Vagina (tissue), 2 donors: Measurements from ENCODE around the gene CCDC167. TPM values are rescaled to one million over a fixed set of nuclear protein-coding genes. Genes with fewer than 3 reads are reported as not detected.

Experiments used
- DNase-seq, 2 donors: peaks; one replicate each; pipeline ENCODE4 v3.0.0-alpha.2; 2017; ENCODE audit errors: extremely low spot score in 2 of 2
- H3K27ac ChIP-seq: fragments of 200-600 bp; sonication (generic); one replicate; pipeline ENCODE4 v1.5.1; 2019
- H3K27me3 ChIP-seq: fragments of 200-600 bp; sonication (generic); one replicate; pipeline ENCODE4 v1.5.1; 2019
- H3K36me3 ChIP-seq, 2 donors: fragments of 200-600 bp; sonication (generic); one replicate each; pipeline ENCODE4 v1.5.1; 2017 to 2019
- H3K4me1 ChIP-seq: fragments of 200-600 bp; sonication (generic); one replicate; pipeline ENCODE4 v1.5.1; 2019
- H3K4me3 ChIP-seq, 2 donors: fragments of 200-600 bp; sonication (generic); 1 replicate in 1 of 2; 2 replicates in 1 of 2; pipeline ENCODE4 v1.5.1; 2016 to 2019
- H3K9me3 ChIP-seq: fragments of 200-600 bp; sonication (generic); one replicate; pipeline ENCODE4 v1.5.1; 2019
- POLR2A ChIP-seq, 2 donors: fragments of 450-650 bp; IDR thresholded peaks; one replicate each; pipeline ENCODE4 v1.6.1; 2017; ENCODE audit warnings: antibody characterized with exemption in 2 of 2, mild to moderate bottlenecking in 2 of 2, moderate library complexity in 2 of 2
- POLR2AphosphoS5 ChIP-seq, 2 donors: sonication (generic); formaldehyde crosslinking; IDR thresholded peaks; one replicate each; pipeline ENCODE4 v1.9.0; 2017; ENCODE audit warnings: antibody characterized with exemption in 2 of 2, mild to moderate bottlenecking in 2 of 2, low read depth in 1 of 2; ENCODE audit not compliant: insufficient read depth in 1 of 2
- intact Hi-C: fragments of 100-400 bp; cut with DNase I; formaldehyde crosslinking; loops from one replicate; pipeline ENCODE4 v1.15.1; 2023
- total RNA-seq: library from RNA; depleted of rRNA; stranded (reverse); fragments of >200 nt; gene quantifications from one replicate; pipeline ENCODE4 v1.2.3, GENCODE V29; 2016
- TF ChIP-seq, protein P1 (sequence below), 3 experiments: fragments of 450-650 bp in 2 of 3; fragments of 200-600 bp in 1 of 3; sonication (generic) in 1 of 3; IDR thresholded peaks; one replicate each; pipeline ENCODE4 v1.5.1; 2017 to 2019; ENCODE audit warnings: antibody characterized with exemption in 3 of 3, mild to moderate bottlenecking in 2 of 3, moderate library complexity in 2 of 3

CCDC167 gene
- total RNA-seq, 1 donor from 2014 or later, result 34.6 TPM

DNA sequence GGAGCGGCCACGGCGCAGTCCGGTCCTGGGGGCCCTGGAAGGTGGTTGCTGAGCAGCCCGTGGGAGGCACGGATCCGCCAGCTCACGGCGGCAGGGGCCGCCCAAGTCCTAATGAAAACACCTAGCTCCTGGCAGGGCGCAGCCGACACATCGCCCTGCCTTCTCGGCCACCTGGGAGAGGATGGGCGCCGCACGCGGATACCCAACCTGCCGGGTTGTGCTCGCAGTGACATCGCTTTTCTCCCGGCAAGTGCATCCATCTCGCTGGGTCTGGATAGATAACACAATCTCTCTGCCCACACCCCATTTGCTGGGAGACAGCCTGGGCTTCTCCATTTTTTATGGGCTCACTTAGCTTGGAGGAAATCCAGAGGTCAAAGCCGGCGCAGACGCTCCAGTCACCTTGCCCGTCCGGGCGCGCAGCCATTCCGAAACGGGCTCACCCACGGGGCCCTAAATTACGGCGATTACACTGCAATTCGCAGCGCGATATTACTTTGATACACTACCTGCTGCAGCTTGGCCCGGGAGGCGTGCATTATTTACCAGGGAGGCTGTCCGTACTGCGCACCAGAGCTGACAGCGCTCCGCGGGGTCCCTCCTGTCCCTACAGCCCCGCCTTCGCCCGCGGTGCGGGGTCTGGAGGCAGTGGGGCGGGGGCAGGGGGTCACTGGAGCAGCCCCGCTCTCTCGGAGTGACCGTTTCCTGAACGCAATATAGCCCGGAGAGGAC lies 36.2 kb upstream of the CCDC167 start:
- Histone ChIP-seq H3K4me1 (peaks cover 13% of the 10 kb centered on the region), H3K9me3 (no peaks in the 10 kb centered on the region), H3K27me3 (no peaks in the 10 kb centered on the region), H3K4me3 (peak overlapping the region; percentile 4 to 38), H3K27ac (no peak overlapping the region), H3K36me3 (no peaks in the 10 kb centered on the region)
- intact Hi-C loops, result no loop called here
- TF ChIP-seq POLR2AphosphoS5 (IDR thresholded peaks at IDR 0.05; ENCODE audit: insufficient read depth in 1 of 2, low read depth in 1 of 2), result no peak
- TF ChIP-seq POLR2A (IDR thresholded peaks at IDR 0.05), result no peak
- TF ChIP-seq, protein P1, sequence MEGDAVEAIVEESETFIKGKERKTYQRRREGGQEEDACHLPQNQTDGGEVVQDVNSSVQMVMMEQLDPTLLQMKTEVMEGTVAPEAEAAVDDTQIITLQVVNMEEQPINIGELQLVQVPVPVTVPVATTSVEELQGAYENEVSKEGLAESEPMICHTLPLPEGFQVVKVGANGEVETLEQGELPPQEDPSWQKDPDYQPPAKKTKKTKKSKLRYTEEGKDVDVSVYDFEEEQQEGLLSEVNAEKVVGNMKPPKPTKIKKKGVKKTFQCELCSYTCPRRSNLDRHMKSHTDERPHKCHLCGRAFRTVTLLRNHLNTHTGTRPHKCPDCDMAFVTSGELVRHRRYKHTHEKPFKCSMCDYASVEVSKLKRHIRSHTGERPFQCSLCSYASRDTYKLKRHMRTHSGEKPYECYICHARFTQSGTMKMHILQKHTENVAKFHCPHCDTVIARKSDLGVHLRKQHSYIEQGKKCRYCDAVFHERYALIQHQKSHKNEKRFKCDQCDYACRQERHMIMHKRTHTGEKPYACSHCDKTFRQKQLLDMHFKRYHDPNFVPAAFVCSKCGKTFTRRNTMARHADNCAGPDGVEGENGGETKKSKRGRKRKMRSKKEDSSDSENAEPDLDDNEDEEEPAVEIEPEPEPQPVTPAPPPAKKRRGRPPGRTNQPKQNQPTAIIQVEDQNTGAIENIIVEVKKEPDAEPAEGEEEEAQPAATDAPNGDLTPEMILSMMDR (IDR thresholded peaks at IDR 0.05), result no peak
- DNase-seq, result no peak

DNA sequence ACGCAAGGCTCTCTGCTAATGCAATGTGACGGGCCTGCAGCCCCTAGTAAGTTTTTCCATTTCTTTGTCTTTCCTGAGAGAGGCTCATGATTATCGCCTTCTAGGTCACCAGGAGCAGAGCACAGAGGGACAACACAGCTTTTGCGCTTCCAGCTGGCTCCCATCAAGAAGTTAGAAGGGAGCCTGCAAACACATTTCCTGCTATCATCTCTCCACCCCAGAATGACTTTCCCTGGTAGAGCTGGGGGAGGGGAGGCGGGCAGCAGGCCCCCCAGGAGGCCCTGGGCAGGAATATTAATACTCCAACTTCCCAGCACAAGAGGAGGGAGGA lies 35.7 kb upstream of the CCDC167 start:
- H3K9me3 ChIP-seq, result no peaks in the 10 kb centered on the region
- peaks cover 13% of the 10 kb centered on the region for H3K4me1 ChIP-seq
- intact Hi-C loops, result no loop called here
- H3K27me3 ChIP-seq, result no peaks in the 10 kb centered on the region
- no peak for DNase-seq
- peak overlapping the region in 1 of 2 donors; percentile 38 for H3K4me3 ChIP-seq
- no peaks in the 10 kb centered on the region for H3K36me3 ChIP-seq
- no peak overlapping the region for H3K27ac ChIP-seq
- TF ChIP-seq POLR2A (IDR thresholded peaks at IDR 0.05) (no peak), POLR2AphosphoS5 (IDR thresholded peaks at IDR 0.05; ENCODE audit: insufficient read depth in 1 of 2, low read depth in 1 of 2) (no peak)
- TF ChIP-seq, protein P1 (IDR thresholded peaks at IDR 0.05), result no peak

DNA sequence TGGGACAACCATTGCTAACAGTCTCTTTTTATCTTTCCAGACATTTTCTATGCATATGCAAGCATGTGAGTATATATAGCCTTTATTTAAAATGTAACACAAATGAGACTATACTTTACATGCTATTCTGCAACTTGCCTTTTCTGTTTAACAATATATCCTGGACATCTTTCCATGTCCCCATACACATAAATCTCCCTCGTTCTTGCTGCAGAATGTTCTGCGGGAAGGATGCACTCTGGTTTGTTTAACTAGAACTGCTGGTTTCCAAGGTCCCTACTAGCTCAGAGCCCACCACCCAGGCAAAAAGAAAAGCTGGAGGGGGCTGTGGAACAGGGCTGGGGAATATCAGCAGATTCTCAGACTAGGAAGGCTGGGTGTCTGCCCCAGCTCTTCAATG lies 35.2 kb upstream of the CCDC167 start:
- Histone ChIP-seq H3K27ac (no peak overlapping the region), H3K27me3 (no peaks in the 10 kb centered on the region), H3K4me1 (peaks cover 13% of the 10 kb centered on the region), H3K4me3 (no peak overlapping the region), H3K9me3 (no peaks in the 10 kb centered on the region), H3K36me3 (no peaks in the 10 kb centered on the region)
- DNase-seq, result no peak
- intact Hi-C loops, result no loop called here
- TF ChIP-seq POLR2AphosphoS5 (IDR thresholded peaks at IDR 0.05; ENCODE audit: insufficient read depth in 1 of 2, low read depth in 1 of 2), result no peak
- no peak for TF ChIP-seq POLR2A (IDR thresholded peaks at IDR 0.05)
- TF ChIP-seq, protein P1 (IDR thresholded peaks at IDR 0.05), result no peak

DNA sequence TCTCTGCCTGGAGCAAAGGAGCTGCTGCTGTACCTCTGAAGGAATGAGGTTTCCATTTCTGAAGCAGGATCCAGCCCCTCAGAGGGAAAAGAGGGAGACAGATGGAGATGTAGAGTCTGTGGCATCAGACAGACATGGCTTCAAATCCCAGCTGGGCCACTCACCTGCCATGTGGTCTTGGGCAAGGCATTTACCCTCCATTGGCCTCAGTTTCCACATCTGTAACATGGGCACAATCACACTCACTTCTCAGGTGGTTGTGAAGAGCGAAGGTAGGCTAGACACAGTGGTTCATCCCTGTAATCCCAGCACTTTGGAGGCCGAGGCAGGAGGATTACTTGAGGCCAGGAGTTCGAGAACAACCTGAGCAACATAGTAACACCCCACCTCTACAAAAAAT lies 32.4 kb upstream of the CCDC167 start:
- Histone ChIP-seq H3K27ac (no peak overlapping the region), H3K36me3 (no peaks in the 10 kb centered on the region), H3K4me1 (peaks cover 13% of the 10 kb centered on the region), H3K4me3 (no peak overlapping the region), H3K27me3 (no peaks in the 10 kb centered on the region), H3K9me3 (no peaks in the 10 kb centered on the region)
- no peak for DNase-seq
- TF ChIP-seq POLR2AphosphoS5 (IDR thresholded peaks at IDR 0.05; ENCODE audit: insufficient read depth in 1 of 2, low read depth in 1 of 2) (no peak), POLR2A (IDR thresholded peaks at IDR 0.05) (no peak)
- TF ChIP-seq, protein P1 (IDR thresholded peaks at IDR 0.05), result no peak
- intact Hi-C loops, result no loop called here

DNA sequence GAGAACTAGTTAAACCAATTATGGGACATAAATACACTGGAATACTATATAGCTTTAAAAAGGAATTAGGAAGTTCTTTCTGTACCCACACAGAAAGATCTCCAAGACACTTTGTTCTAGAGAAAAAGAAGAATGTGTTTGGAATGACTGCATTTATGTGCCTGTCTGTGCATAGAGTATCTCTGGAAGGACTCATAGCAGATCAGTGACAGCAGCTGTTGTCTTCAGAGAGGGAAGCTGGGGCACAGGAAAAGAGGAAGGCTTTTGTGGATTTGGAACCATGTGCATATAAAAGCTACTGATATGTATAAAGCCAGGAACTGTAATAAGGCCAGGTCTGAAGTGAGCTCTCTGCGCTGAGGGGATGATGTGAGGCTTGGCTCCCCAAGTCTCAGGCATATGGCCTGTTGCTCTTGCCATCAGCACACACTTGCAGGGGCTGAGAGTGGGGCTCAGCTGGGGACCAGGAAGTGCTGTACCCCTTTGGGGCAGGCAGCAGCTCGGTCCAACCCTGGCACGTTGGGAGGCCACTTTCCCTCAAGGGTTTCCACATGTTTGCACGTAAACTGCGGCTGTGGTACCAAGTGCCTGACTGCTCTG lies 31.8 kb upstream of the CCDC167 start:
- TF ChIP-seq POLR2AphosphoS5 (IDR thresholded peaks at IDR 0.05; ENCODE audit: insufficient read depth in 1 of 2, low read depth in 1 of 2), result no peak
- no peak for TF ChIP-seq POLR2A (IDR thresholded peaks at IDR 0.05)
- H3K36me3 ChIP-seq, result no peaks in the 10 kb centered on the region
- no peak for DNase-seq
- no peaks in the 10 kb centered on the region for H3K9me3 ChIP-seq
- H3K4me1 ChIP-seq, result peaks cover 13% of the 10 kb centered on the region
- intact Hi-C loops, result no loop called here
- no peak overlapping the region for H3K4me3 ChIP-seq
- no peak overlapping the region for H3K27ac ChIP-seq
- no peaks in the 10 kb centered on the region for H3K27me3 ChIP-seq
